HS-27A (cell line): Measurements from ENCODE around the gene PRLHR.
A peak's percentile ranks its signal among the peaks of the same experiment; 100 is the strongest.

Source experiments
- DNase-seq: peaks from one replicate; pipeline ENCODE4 v3.0.0-alpha.2; 2012; ENCODE audit warnings: low read depth, missing footprints

Gene PRLHR

GRCh38 chr10:118587881-118588651 lies 7.4 kb downstream of the PRLHR start:
- DNase-seq, result no peak

GRCh38 chr10:118586911-118587310 lies 8.5 kb downstream of the PRLHR start:
- no peak for DNase-seq

- DNase-seq, result no peak
These were observed 9.7 kb downstream of the PRLHR start for GRCh38 chr10:118585794-118586193.

GRCh38 chr10:118585234-118585633 lies 10.2 kb downstream of the PRLHR start:
- no peak for DNase-seq

- peak; percentile 40 for DNase-seq
These were observed 11.1 kb downstream of the PRLHR start for GRCh38 chr10:118584181-118584954.

GRCh38 chr10:118583611-118584010 lies 11.8 kb downstream of the PRLHR start:
- no peak for DNase-seq

GRCh38 chr10:118582511-118582910 lies 12.9 kb downstream of the PRLHR start:
- DNase-seq, result no peak

- DNase-seq, result no peak
These were observed 14.1 kb downstream of the PRLHR start for GRCh38 chr10:118581340-118581739.

- DNase-seq, result no peak
These were observed 14.7 kb downstream of the PRLHR start for GRCh38 chr10:118580702-118581101.

GRCh38 chr10:118573512-118573911 lies 21.9 kb downstream of the PRLHR start:
- DNase-seq, result no peak

GRCh38 chr10:118572256-118573041 lies 23.0 kb downstream of the PRLHR start:
- DNase-seq, result no peak

- DNase-seq, result no peak
These were observed 24.3 kb downstream of the PRLHR start for GRCh38 chr10:118571123-118571522.

GRCh38 chr10:118570591-118570990 lies 24.9 kb downstream of the PRLHR start:
- no peak for DNase-seq

GRCh38 chr10:118569882-118570252 lies 25.6 kb downstream of the PRLHR start:
- no peak for DNase-seq

- no peak for DNase-seq
These were observed 26.1 kb downstream of the PRLHR start for GRCh38 chr10:118569241-118569881.

- no peak for DNase-seq
These were observed 27.1 kb downstream of the PRLHR start for GRCh38 chr10:118568327-118568848.

- no peak for DNase-seq
These were observed 27.7 kb downstream of the PRLHR start for GRCh38 chr10:118567701-118568248.

GRCh38 chr10:118566911-118567310 lies 28.5 kb downstream of the PRLHR start:
- no peak for DNase-seq

GRCh38 chr10:118565301-118566075 lies 30.0 kb downstream of the PRLHR start:
- no peak for DNase-seq

- no peak for DNase-seq
These were observed 30.8 kb downstream of the PRLHR start for GRCh38 chr10:118564652-118565051.

GRCh38 chr10:118564114-118564513 lies 31.3 kb downstream of the PRLHR start:
- no peak for DNase-seq
